Fibroblast of peridontal ligament (primary cell): ENCODE measurements around the gene COA7.
"Not testable (repeated sequence)": the region's sequence is repeated elsewhere in the genome, so short reads cannot be mapped to it uniquely, and the experiment has no call there.

Source experiments
- DNase-seq: peaks from one replicate; pipeline ENCODE4 v3.0.0-alpha.2; 2010; ENCODE audit errors: extremely low read depth

The COA7 gene

GRCh38 chr1:52697795-52698674, at the start of gene COA7:
COA7 (minus strand) TSS chr1:52698347; CDS start chr1:52698326, 21 bp downstream.
- DNase-seq: peak; percentile 66

GRCh38 chr1:52747450-52747849, 49.3 kb upstream of the COA7 start:
- DNase-seq: no peak

- no peak for DNase-seq
These were observed 48.0 kb upstream of the COA7 start for GRCh38 chr1:52746189-52746588.

- DNase-seq: no peak
These were observed 43.1 kb upstream of the COA7 start for GRCh38 chr1:52741259-52741658.

- no peak for DNase-seq
These were observed 41.7 kb upstream of the COA7 start for GRCh38 chr1:52739699-52740467.

- no peak for DNase-seq
These were observed 40.7 kb upstream of the COA7 start for GRCh38 chr1:52738893-52739292.

- no peak for DNase-seq
These were observed 40.0 kb upstream of the COA7 start for GRCh38 chr1:52738148-52738547.

- not testable (repeated sequence) for DNase-seq
These were observed 37.2 kb upstream of the COA7 start for GRCh38 chr1:52735371-52735770.

GRCh38 chr1:52733368-52733767, 35.2 kb upstream of the COA7 start:
- no peak for DNase-seq

GRCh38 chr1:52727956-52728656, 30.0 kb upstream of the COA7 start:
- no peak for DNase-seq

- DNase-seq: no peak
These were observed 29.0 kb upstream of the COA7 start for GRCh38 chr1:52727114-52727586.

- DNase-seq: peak; percentile 79
These were observed 28.3 kb upstream of the COA7 start, which contains the start of gene ZYG11B for GRCh38 chr1:52726265-52727113. ZYG11B (plus strand) TSS chr1:52726453; CDS start chr1:52726654, 201 bp downstream.

GRCh38 chr1:52725903-52726264, 27.7 kb upstream of the COA7 start:
- DNase-seq: peak; percentile 70

GRCh38 chr1:52723260-52723659, 25.1 kb upstream of the COA7 start:
- no peak for DNase-seq

GRCh38 chr1:52715296-52715695, 17.1 kb upstream of the COA7 start:
- DNase-seq: not testable (repeated sequence)

GRCh38 chr1:52713590-52713989, 15.4 kb upstream of the COA7 start:
- DNase-seq: no peak

GRCh38 chr1:52709016-52709415, 10.9 kb upstream of the COA7 start:
- no peak for DNase-seq

GRCh38 chr1:52707927-52708655, 9.9 kb upstream of the COA7 start:
- peak; percentile 57 for DNase-seq

GRCh38 chr1:52706941-52707926, 9.1 kb upstream of the COA7 start:
- DNase-seq: no peak
